Medulla oblongata (tissue), 1 donor: ENCODE data around the gene KRTAP6-2.

ENCODE experiments used
- DNase-seq: peaks from one replicate; pipeline ENCODE4 v3.0.0-alpha.2; 2015; ENCODE audit errors: extremely low spot score

KRTAP6-2 gene

GRCh38 chr21:30598802-30599201 lies at the start of gene KRTAP6-2:
Gene KRTAP6-2 (minus strand): TSS chr21:30598902. CDS start chr21:30598874, 28 bp downstream.
- DNase-seq: no peak

- no peak for DNase-seq
Observed at GRCh38 chr21:30646904-30647414, 48.3 kb upstream of the KRTAP6-2 start.

- DNase-seq: no peak
Observed at GRCh38 chr21:30642564-30642963, 43.9 kb upstream of the KRTAP6-2 start, which contains the start of gene KRTAP20-3. Gene KRTAP20-3 (plus strand): TSS chr21:30642864.

- no peak for DNase-seq
Observed at GRCh38 chr21:30638686-30639085, 40.0 kb upstream of the KRTAP6-2 start.

- no peak for DNase-seq
Observed at GRCh38 chr21:30634906-30635305, 36.2 kb upstream of the KRTAP6-2 start, which contains the start of gene KRTAP20-2. Gene KRTAP20-2 (plus strand): TSS chr21:30635206. CDS start chr21:30635264, 58 bp downstream.

- DNase-seq: no peak
Observed at GRCh38 chr21:30629200-30629599, 30.5 kb upstream of the KRTAP6-2 start.

GRCh38 chr21:30628109-30628508 lies 29.4 kb upstream of the KRTAP6-2 start:
- DNase-seq: no peak

- DNase-seq: no peak
Observed at GRCh38 chr21:30625449-30626165, 26.9 kb upstream of the KRTAP6-2 start.

GRCh38 chr21:30623362-30623761 lies 24.7 kb upstream of the KRTAP6-2 start:
- no peak for DNase-seq

GRCh38 chr21:30620522-30620921 lies 21.8 kb upstream of the KRTAP6-2 start, which contains the start of gene KRTAP20-4:
Gene KRTAP20-4 (plus strand): TSS chr21:30620627.
- no peak for DNase-seq

- no peak for DNase-seq
Observed at GRCh38 chr21:30620080-30620479, 21.4 kb upstream of the KRTAP6-2 start.

GRCh38 chr21:30616125-30616524 lies 17.4 kb upstream of the KRTAP6-2 start, which contains the start of gene KRTAP20-1:
Gene KRTAP20-1 (plus strand): TSS chr21:30616425. CDS start chr21:30616455, 30 bp downstream.
- DNase-seq: no peak

GRCh38 chr21:30615199-30615598 lies 16.5 kb upstream of the KRTAP6-2 start:
- no peak for DNase-seq

GRCh38 chr21:30613836-30614235 lies 15.1 kb upstream of the KRTAP6-2 start, which contains the start of gene KRTAP6-1:
Gene KRTAP6-1 (minus strand): TSS chr21:30613930. CDS start chr21:30613904, 26 bp downstream.
- no peak for DNase-seq

GRCh38 chr21:30612132-30612531 lies 13.4 kb upstream of the KRTAP6-2 start:
- DNase-seq: no peak

- no peak for DNase-seq
Observed at GRCh38 chr21:30605968-30606367, 7.3 kb upstream of the KRTAP6-2 start.

GRCh38 chr21:30600787-30601186 lies 2.1 kb upstream of the KRTAP6-2 start, which contains the start of gene KRTAP22-1:
Gene KRTAP22-1 (plus strand): TSS chr21:30601087.
- DNase-seq: no peak

- DNase-seq: no peak
Observed at GRCh38 chr21:30592140-30592539, 6.6 kb downstream of the KRTAP6-2 start, which contains the start of gene KRTAP6-3. Gene KRTAP6-3 (plus strand): TSS chr21:30592440. CDS start chr21:30592446, 6 bp downstream.

- DNase-seq: no peak
Observed at GRCh38 chr21:30590297-30590696, 8.4 kb downstream of the KRTAP6-2 start, which contains the start of gene KRTAP22-2. Gene KRTAP22-2 (minus strand): TSS chr21:30590397.

- DNase-seq: no peak
Observed at GRCh38 chr21:30582870-30583269, 15.8 kb downstream of the KRTAP6-2 start.

- no peak for DNase-seq
Observed at GRCh38 chr21:30580132-30580531, 18.6 kb downstream of the KRTAP6-2 start.

GRCh38 chr21:30579346-30579745 lies 19.4 kb downstream of the KRTAP6-2 start:
- DNase-seq: no peak

GRCh38 chr21:30577766-30578165 lies 20.9 kb downstream of the KRTAP6-2 start:
- DNase-seq: no peak
